Hippocampal formation (tissue), 2 donors: ENCODE data around the gene CYP2E1.
"Not testable (repeated sequence)": the region's sequence is repeated elsewhere in the genome, so short reads cannot be mapped to it uniquely, and the experiment has no call there.

Source experiments
- DNase-seq, 2 donors: peaks; one replicate each; lab custom pipeline; 2025; lab: John Stamatoyannopoulos, UW

The CYP2E1 gene

GRCh38 chr10:133526957-133527588 lies at the start of gene CYP2E1:
CYP2E1 (plus strand) TSS chr10:133527363; CDS start chr10:133527396, 33 bp downstream.
- DNase-seq: no peak

- DNase-seq: no peak
These were observed 46.0 kb upstream of the CYP2E1 start for GRCh38 chr10:133481086-133481643.

GRCh38 chr10:133481657-133482056 lies 45.5 kb upstream of the CYP2E1 start:
- no peak for DNase-seq

GRCh38 chr10:133484818-133485217 lies 42.3 kb upstream of the CYP2E1 start:
- DNase-seq: no peak

- DNase-seq: no peak
These were observed 40.1 kb upstream of the CYP2E1 start for GRCh38 chr10:133487085-133487484.

- no peak for DNase-seq
These were observed 38.8 kb upstream of the CYP2E1 start for GRCh38 chr10:133488354-133488753.

GRCh38 chr10:133489816-133490588 lies 37.2 kb upstream of the CYP2E1 start:
- no peak for DNase-seq

- not testable (repeated sequence) for DNase-seq
These were observed 33.6 kb upstream of the CYP2E1 start for GRCh38 chr10:133493562-133493961.

GRCh38 chr10:133497363-133497762 lies 29.8 kb upstream of the CYP2E1 start:
- not testable (repeated sequence) for DNase-seq

- not testable (repeated sequence) for DNase-seq
These were observed 28.0 kb upstream of the CYP2E1 start for GRCh38 chr10:133499176-133499575.

GRCh38 chr10:133500897-133501296 lies 26.3 kb upstream of the CYP2E1 start:
- not testable (repeated sequence) for DNase-seq

- no peak for DNase-seq
These were observed 17.5 kb upstream of the CYP2E1 start for GRCh38 chr10:133509700-133510099.

- no peak for DNase-seq
These were observed 15.8 kb upstream of the CYP2E1 start for GRCh38 chr10:133511408-133511807.

GRCh38 chr10:133511907-133512528 lies 15.1 kb upstream of the CYP2E1 start:
- DNase-seq: no peak

- DNase-seq: no peak
These were observed 11.7 kb upstream of the CYP2E1 start for GRCh38 chr10:133515471-133515870.

- no peak for DNase-seq
These were observed 11.1 kb upstream of the CYP2E1 start for GRCh38 chr10:133516057-133516456.

GRCh38 chr10:133518517-133518916 lies 8.6 kb upstream of the CYP2E1 start:
- not testable (repeated sequence) for DNase-seq

GRCh38 chr10:133520193-133520738 lies 6.9 kb upstream of the CYP2E1 start:
- peak; percentile 26 to 79 for DNase-seq

GRCh38 chr10:133523631-133524203 lies 3.4 kb upstream of the CYP2E1 start:
- DNase-seq: no peak

GRCh38 chr10:133525444-133525843 lies 1.7 kb upstream of the CYP2E1 start:
- DNase-seq: no peak

GRCh38 chr10:133527771-133528271 lies 658 bp downstream of the CYP2E1 start:
- no peak for DNase-seq
